HepG2 (cell line): ENCODE results near the gene CHMP6. TPM values are rescaled to one million over a fixed set of nuclear protein-coding genes. Genes with fewer than 3 reads are reported as not detected.
A peak's percentile ranks its signal among the peaks of the same experiment; 100 is the strongest.

Experiments
- ATAC-seq: fragments of 200-7000 bp; cut with Tn5 transposase; 3 replicates; pipeline ENCODE4 v1.9.1; 2020; ENCODE audit warnings: mild to moderate bottlenecking, moderate library complexity
- BruUV-seq: library from RNA; stranded (reverse); fragments of 400-500 nt; replicated peaks from 2 replicates; lab custom pipeline; 2021; lab: Mats Ljungman, UMichigan
- CTCF ChIA-PET: fragments of 300-600 bp; formaldehyde crosslinking; extraction: SDS; loops from one replicate; lab custom pipeline; 2021; ENCODE audit warnings: low total read pairs, inconsistent platforms, low intra/inter-chr PET ratio; lab: Yijun Ruan, JAX
- POLR2A ChIA-PET: fragments of 350-600 bp; sonication (Branson Sonifier 250); formaldehyde crosslinking; loops from one replicate; lab custom pipeline; 2020; ENCODE audit warnings: antibody characterized with exemption, inconsistent platforms; lab: Yijun Ruan, JAX
- DNase-seq: peaks from one replicate; pipeline ENCODE4 v3.0.0-alpha.2; 2015; ENCODE audit warnings: low spot score
- FAIRE-seq: peaks from 3 replicates; lab custom pipeline; 2011; peaks lifted over from hg19 to GRCh38; lab: Jason Lieb, UNC
- H2AFZ ChIP-seq: one replicate; pipeline ENCODE4 v1.6.1; 2011; ENCODE audit warnings: low read length, inconsistent platforms
- H3K27ac ChIP-seq: fragments of 300-600 bp; 3 replicates; pipeline ENCODE4 v1.8.0; 2011; ENCODE audit warnings: mixed run types, mild to moderate bottlenecking, mixed read lengths, low read length, inconsistent platforms; ENCODE audit not compliant: insufficient read depth; ENCODE audit errors: extremely low read length
- H3K27me3 ChIP-seq, 2 experiments: fragments of 200-600 bp in 1 of 2; 2 replicates in 1 of 2; 3 replicates in 1 of 2; pipeline versions ENCODE4 v1.6.0 to v1.8.0; 2011; ENCODE audit warnings: low read length in 2 of 2, mild to moderate bottlenecking in 2 of 2, moderate library complexity in 2 of 2, inconsistent platforms in 1 of 2; ENCODE audit not compliant: insufficient read depth in 2 of 2, control insufficient read depth in 1 of 2
- H3K36me3 ChIP-seq, 2 experiments: fragments of 200-600 bp in 1 of 2; replicated peaks in 1 of 2; 2 replicates in 1 of 2; 3 replicates in 1 of 2; pipeline versions ENCODE4 v1.5.1 to v1.8.0; 2011; ENCODE audit warnings: low read length in 2 of 2, inconsistent platforms in 1 of 2; ENCODE audit not compliant: insufficient read depth in 2 of 2, control insufficient read depth in 1 of 2
- H3K4me1 ChIP-seq: 2 replicates; pipeline ENCODE4 v1.5.1; 2012; ENCODE audit warnings: low read length, inconsistent platforms; ENCODE audit not compliant: insufficient read depth
- H3K4me2 ChIP-seq: 2 replicates; pipeline ENCODE4 v1.6.0; 2011; ENCODE audit warnings: low read depth, low read length, inconsistent platforms
- H3K4me3 ChIP-seq, 3 experiments: fragments of 200-600 bp in 1 of 3; sonication (generic), shearing (Covaris generic) in 1 of 3; replicated peaks in 1 of 3; 2 replicates each; pipeline ENCODE4 v1.5.1; 2011 to 2016; ENCODE audit warnings: low read length in 3 of 3, inconsistent platforms in 2 of 3, low read depth in 2 of 3, mild to moderate bottlenecking in 2 of 3, control low read depth in 1 of 3, mixed read lengths in 1 of 3; ENCODE audit not compliant: insufficient read depth in 1 of 3
- H3K79me2 ChIP-seq: one replicate; pipeline ENCODE4 v1.6.1; 2011; ENCODE audit warnings: low read length, inconsistent platforms; ENCODE audit not compliant: insufficient read depth
- H3K9ac ChIP-seq: 2 replicates; pipeline ENCODE4 v1.6.0; 2011; ENCODE audit warnings: mild to moderate bottlenecking, low read depth, low read length, inconsistent platforms; ENCODE audit not compliant: insufficient read depth
- H3K9me3 ChIP-seq: 2 replicates; pipeline ENCODE4 v1.5.1; 2012; ENCODE audit warnings: mild to moderate bottlenecking, low read length
- H4K20me1 ChIP-seq: 2 replicates; pipeline ENCODE4 v1.6.0; 2011; ENCODE audit warnings: inconsistent platforms, mild to moderate bottlenecking, low read length, moderate library complexity; ENCODE audit not compliant: insufficient read depth
- AGO2 ChIP-seq: fragments of 200-400 bp; formaldehyde crosslinking; optimal IDR thresholded peaks from 2 replicates; pipeline ENCODE3; 2017; ENCODE audit warnings: mild to moderate bottlenecking, low read depth, low read length, moderate library complexity
- FOXA3 ChIP-seq: IDR thresholded peaks from 2 replicates; pipeline ENCODE4 v1.6.1; 2016; ENCODE audit warnings: missing genetic modification reagents, missing compliant biosample characterization
- GABPB1 ChIP-seq: IDR thresholded peaks from 2 replicates; pipeline ENCODE4 v1.6.1; 2016; ENCODE audit warnings: mild to moderate bottlenecking, missing genetic modification reagents, moderate library complexity, missing compliant biosample characterization
- MIER2 ChIP-seq: IDR thresholded peaks from 2 replicates; pipeline ENCODE4 v1.6.1; 2016; ENCODE audit warnings: missing biosample characterization, missing genetic modification reagents
- RBM22 ChIP-seq: fragments of 200-400 bp; formaldehyde crosslinking; optimal IDR thresholded peaks from 2 replicates; pipeline ENCODE3; 2017; ENCODE audit warnings: mild to moderate bottlenecking, low read length, moderate library complexity
- ZFP37 ChIP-seq: sonication (generic); formaldehyde crosslinking; IDR thresholded peaks from 2 replicates; pipeline ENCODE4 v1.4.0; 2020; ENCODE audit warnings: missing genetic modification reagents, borderline replicate concordance
- WGBS: methylation state at CpG from one replicate; pipeline ENCODE4 v1.1.6; 2017; ENCODE audit warnings: low lambda C conversion rate; 5-methylcytosine and 5-hydroxymethylcytosine counted together
- in situ Hi-C: cut with HindIII; loops from 2 replicates; pipeline ENCODE4 v1.10.0; 2017; ENCODE audit warnings: low pct_unique_long_range_greater_than_20kb; ENCODE audit not compliant: extremely low pct_ligation_motif_present
- intact Hi-C: fragments of 100-400 bp; cut with micrococcal nuclease; formaldehyde crosslinking; loops from one replicate; pipeline ENCODE4 v1.10.0; 2022; ENCODE audit not compliant: unreplicated experiment
- polyA plus RNA-seq, 8 experiments: library from polyadenylated mRNA; depleted of rRNA in 3 of 8; stranded (reverse) in 7 of 8; unstranded in 1 of 8; fragments of >200 nt; fragmentation: Illumina TruSeq in 4 of 8; extraction: Trizol in 4 of 8; gene quantifications; 2 replicates each; pipeline versions ENCODE4 v1.2.1 to v1.2.3, GENCODE V29; 2011 to 2016; ENCODE audit warnings: low read depth in 4 of 8, missing spikeins in 1 of 8, mixed read lengths in 1 of 8; ENCODE audit not compliant: insufficient read depth in 1 of 8
- total RNA-seq, 5 experiments: library from RNA; depleted of rRNA; stranded (reverse); fragments of >200 nt; fragmentation: Illumina TruSeq; extraction: Trizol; gene quantifications; 2 replicates each; pipeline ENCODE4 v1.2.3, GENCODE V29; 2016; ENCODE audit warnings: low read depth in 1 of 5
- TF ChIP-seq, protein P1 (sequence below): sonication (generic); formaldehyde crosslinking; IDR thresholded peaks from 2 replicates; pipeline ENCODE4 v1.4.0; 2020; ENCODE audit warnings: missing genetic modification reagents
- TF ChIP-seq, protein P2 (sequence below): sonication (generic); formaldehyde crosslinking; IDR thresholded peaks from 2 replicates; pipeline ENCODE4 v1.5.1; 2020; ENCODE audit warnings: mild to moderate bottlenecking, missing genetic modification reagents, moderate library complexity

Gene CHMP6
- total and polyA plus RNA-seq, 2 of the 13 experiments (the other 11 are each of a cell fraction or from before 2014, with no cell fraction given), result 11.1 to 24.2 TPM

DNA sequence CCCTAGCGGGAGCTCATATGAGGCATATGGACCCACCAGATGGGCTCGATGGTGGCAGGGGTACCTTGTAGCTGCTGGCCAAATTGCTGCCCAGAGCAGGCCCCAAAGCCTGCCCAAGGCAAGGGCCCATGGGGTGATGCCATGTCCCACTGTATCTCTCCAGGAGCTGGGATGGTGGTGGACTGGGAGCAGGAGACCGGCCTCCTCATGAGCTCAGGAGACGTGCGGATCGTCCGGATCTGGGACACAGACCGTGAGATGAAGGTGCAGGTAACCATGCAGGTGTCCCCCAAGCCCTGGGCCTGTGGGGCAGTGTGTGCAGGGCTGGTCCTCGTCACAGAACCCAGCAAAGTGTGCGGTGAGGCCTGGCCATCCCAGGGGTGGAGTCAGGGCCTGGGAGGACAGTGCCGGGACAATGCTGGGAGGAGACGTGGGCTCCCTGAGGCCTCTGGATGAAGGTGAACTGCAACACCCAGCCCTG, 34.1 kb upstream of the CHMP6 start:
- POLR2A ChIA-PET, result no interaction called here
- BruUV-seq, result no TSS peak
- Histone ChIP-seq H3K9me3 (no peaks in the 10 kb centered on the region), H3K9ac (no peak overlapping the region), H3K4me2 (no peak overlapping the region), H3K4me1 (no peaks in the 10 kb centered on the region), H3K27ac (no peak overlapping the region), H3K4me3 (no peak overlapping the region), H3K27me3 (no peaks in the 10 kb centered on the region), H4K20me1 (no peaks in the 10 kb centered on the region), H3K36me3 (peaks cover 7 to 8% of the 10 kb centered on the region in 2 experiments; a peak in 4 of 5 replicates), H2AFZ (no peak overlapping the region), H3K79me2 (no peaks in the 10 kb centered on the region)
- FAIRE-seq (no peak), DNase-seq (no peak), ATAC-seq (no peak)
- intact Hi-C loops, result no loop called here
- WGBS, result 93% methylated on average over 12 of the region's 12 CpGs
- CTCF ChIA-PET, result no interaction called here
- no peak for TF ChIP-seq GABPB1 (CRISPR knock-in tag)
- no peak for TF ChIP-seq MIER2 (CRISPR knock-in tag)
- peak; percentile 81 for TF ChIP-seq RBM22
- TF ChIP-seq FOXA3 (CRISPR knock-in tag), result no peak
- TF ChIP-seq AGO2, result peak; percentile 29
- TF ChIP-seq ZFP37, result no peak
- in situ Hi-C loops, result no loop called here

DNA sequence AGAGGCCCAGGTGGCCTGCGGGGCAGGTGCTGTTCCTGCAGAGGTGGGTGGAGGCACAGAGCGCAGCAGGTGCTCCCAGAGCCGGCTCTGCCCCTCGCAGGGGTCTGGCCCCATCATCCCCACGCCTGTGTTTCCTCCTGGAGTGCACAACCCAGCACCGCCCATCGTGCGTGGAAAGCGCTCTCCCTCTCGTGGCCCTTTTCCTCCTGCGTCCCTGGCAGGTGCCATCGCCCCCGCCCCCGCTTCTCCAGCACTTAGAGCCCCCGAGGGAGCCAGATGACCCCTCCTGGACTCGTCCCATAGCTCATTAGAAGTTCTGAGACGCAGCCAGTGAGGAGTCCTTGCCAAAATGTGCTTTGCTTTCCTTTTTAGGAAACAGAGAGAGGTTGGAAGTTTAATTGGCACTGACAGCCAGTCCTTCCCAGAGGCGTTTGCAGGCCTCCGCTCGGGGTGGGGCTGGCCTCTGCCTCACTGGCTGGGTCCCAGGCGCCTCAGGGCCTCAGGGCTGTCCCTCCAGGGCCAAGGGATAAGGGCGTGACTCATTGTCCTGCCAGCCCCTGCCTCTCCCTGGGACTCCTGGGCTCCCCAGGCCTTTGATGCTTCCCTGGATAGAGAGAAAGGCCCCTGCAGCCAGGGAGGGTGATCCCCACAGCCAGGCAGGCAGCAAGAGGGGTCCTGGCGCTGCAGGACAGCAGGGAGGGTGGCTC, 32.2 kb upstream of the CHMP6 start:
- ATAC-seq (no peak), FAIRE-seq (no peak), DNase-seq (no peak)
- in situ Hi-C loops (no loop called here), intact Hi-C loops (no loop called here)
- H2AFZ ChIP-seq, result no peak overlapping the region
- no peaks in the 10 kb centered on the region for H3K9me3 ChIP-seq
- no peak overlapping the region for H3K9ac ChIP-seq
- H3K27me3 ChIP-seq, result no peaks in the 10 kb centered on the region
- no TSS peak for BruUV-seq
- TF ChIP-seq, protein P1, sequence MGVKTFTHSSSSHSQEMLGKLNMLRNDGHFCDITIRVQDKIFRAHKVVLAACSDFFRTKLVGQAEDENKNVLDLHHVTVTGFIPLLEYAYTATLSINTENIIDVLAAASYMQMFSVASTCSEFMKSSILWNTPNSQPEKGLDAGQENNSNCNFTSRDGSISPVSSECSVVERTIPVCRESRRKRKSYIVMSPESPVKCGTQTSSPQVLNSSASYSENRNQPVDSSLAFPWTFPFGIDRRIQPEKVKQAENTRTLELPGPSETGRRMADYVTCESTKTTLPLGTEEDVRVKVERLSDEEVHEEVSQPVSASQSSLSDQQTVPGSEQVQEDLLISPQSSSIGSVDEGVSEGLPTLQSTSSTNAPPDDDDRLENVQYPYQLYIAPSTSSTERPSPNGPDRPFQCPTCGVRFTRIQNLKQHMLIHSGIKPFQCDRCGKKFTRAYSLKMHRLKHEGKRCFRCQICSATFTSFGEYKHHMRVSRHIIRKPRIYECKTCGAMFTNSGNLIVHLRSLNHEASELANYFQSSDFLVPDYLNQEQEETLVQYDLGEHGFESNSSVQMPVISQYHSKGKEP (CRISPR knock-in tag), result no peak
- TF ChIP-seq, protein P2, sequence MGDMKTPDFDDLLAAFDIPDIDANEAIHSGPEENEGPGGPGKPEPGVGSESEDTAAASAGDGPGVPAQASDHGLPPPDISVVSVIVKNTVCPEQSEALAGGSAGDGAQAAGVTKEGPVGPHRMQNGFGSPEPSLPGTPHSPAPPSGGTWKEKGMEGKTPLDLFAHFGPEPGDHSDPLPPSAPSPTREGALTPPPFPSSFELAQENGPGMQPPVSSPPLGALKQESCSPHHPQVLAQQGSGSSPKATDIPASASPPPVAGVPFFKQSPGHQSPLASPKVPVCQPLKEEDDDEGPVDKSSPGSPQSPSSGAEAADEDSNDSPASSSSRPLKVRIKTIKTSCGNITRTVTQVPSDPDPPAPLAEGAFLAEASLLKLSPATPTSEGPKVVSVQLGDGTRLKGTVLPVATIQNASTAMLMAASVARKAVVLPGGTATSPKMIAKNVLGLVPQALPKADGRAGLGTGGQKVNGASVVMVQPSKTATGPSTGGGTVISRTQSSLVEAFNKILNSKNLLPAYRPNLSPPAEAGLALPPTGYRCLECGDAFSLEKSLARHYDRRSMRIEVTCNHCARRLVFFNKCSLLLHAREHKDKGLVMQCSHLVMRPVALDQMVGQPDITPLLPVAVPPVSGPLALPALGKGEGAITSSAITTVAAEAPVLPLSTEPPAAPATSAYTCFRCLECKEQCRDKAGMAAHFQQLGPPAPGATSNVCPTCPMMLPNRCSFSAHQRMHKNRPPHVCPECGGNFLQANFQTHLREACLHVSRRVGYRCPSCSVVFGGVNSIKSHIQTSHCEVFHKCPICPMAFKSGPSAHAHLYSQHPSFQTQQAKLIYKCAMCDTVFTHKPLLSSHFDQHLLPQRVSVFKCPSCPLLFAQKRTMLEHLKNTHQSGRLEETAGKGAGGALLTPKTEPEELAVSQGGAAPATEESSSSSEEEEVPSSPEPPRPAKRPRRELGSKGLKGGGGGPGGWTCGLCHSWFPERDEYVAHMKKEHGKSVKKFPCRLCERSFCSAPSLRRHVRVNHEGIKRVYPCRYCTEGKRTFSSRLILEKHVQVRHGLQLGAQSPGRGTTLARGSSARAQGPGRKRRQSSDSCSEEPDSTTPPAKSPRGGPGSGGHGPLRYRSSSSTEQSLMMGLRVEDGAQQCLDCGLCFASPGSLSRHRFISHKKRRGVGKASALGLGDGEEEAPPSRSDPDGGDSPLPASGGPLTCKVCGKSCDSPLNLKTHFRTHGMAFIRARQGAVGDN (CRISPR knock-in tag), result peak; percentile 28
- ChIA-PET POLR2A (no interaction called here), CTCF (no interaction called here)
- no peaks in the 10 kb centered on the region for H4K20me1 ChIP-seq
- H3K27ac ChIP-seq, result no peak overlapping the region
- peaks cover 7 to 9% of the 10 kb centered on the region in 2 experiments; a peak in 3 of 5 replicates for H3K36me3 ChIP-seq
- H3K79me2 ChIP-seq, result no peaks in the 10 kb centered on the region
- H3K4me3 ChIP-seq, result no peak overlapping the region
- no peaks in the 10 kb centered on the region for H3K4me1 ChIP-seq
- 94% methylated on average over 17 of the region's 23 CpGs for WGBS
- H3K4me2 ChIP-seq, result no peak overlapping the region
